Colonic mucosa (tissue), 4 donors: Measurements from ENCODE around the gene AUTS2. TPM values are rescaled to one million over a fixed set of nuclear protein-coding genes. Genes with fewer than 3 reads are reported as not detected.

Experiments
- DNase-seq: peaks from one replicate; pipeline ENCODE4 v3.0.0-alpha.2; 2020
- H3K27ac ChIP-seq: fragments of 200-600 bp; one replicate; pipeline ENCODE4 v1.8.0; 2021
- H3K27me3 ChIP-seq: fragments of 200-600 bp; one replicate; pipeline ENCODE4 v1.8.0; 2021
- H3K36me3 ChIP-seq: fragments of 200-600 bp; one replicate; pipeline ENCODE4 v1.8.0; 2021
- H3K4me1 ChIP-seq: fragments of 200-600 bp; one replicate; pipeline ENCODE4 v1.8.0; 2021; ENCODE audit warnings: mild to moderate bottlenecking
- H3K4me3 ChIP-seq: fragments of 200-600 bp; one replicate; pipeline ENCODE4 v1.8.0; 2021
- H3K9ac ChIP-seq, 2 donors: one replicate each; pipeline ENCODE4 v1.7.0; 2013; ENCODE audit warnings: control low read depth in 2 of 2, low read depth in 2 of 2, low read length in 2 of 2
- H3K9me3 ChIP-seq: fragments of 200-600 bp; one replicate; pipeline ENCODE4 v1.8.0; 2021
- CTCF ChIP-seq: fragments of 200-600 bp; IDR thresholded peaks from one replicate; pipeline ENCODE4 v1.8.0; 2022; ENCODE audit warnings: antibody characterized with exemption, mild to moderate bottlenecking
- intact Hi-C: fragments of 100-400 bp; cut with DNase I; formaldehyde crosslinking; loops from one replicate; pipeline ENCODE4 v1.14.1; 2022
- total RNA-seq, 2 donors: library from RNA; stranded (reverse); fragmentation: NEBNext Ultra II Directional in 1 of 2; extraction: Animal tissue kit (Norgen Biotek cat#: 25700) in 1 of 2; gene quantifications; one replicate each; pipeline ENCODE4 v1.2.1, GENCODE V29; 2021
- donor health status: healthy.
- donor health status: DM: no; HTN: no; CAD: no.
- donor health status: DM: no; HTN: no; CAD: no.

The AUTS2 gene
- total RNA-seq, 2 donors from 2014 or later = 39.8 to 42.3 TPM

- H3K9me3 ChIP-seq = no peaks in the 10 kb centered on the region
- H3K27me3 ChIP-seq = no peaks in the 10 kb centered on the region
- H3K9ac ChIP-seq = no peak overlapping the region
- no peaks in the 10 kb centered on the region for H3K4me1 ChIP-seq
- no peak overlapping the region for H3K27ac ChIP-seq
- no peaks in the 10 kb centered on the region for H3K36me3 ChIP-seq
- DNase-seq = no peak
- no peak overlapping the region for H3K4me3 ChIP-seq
- intact Hi-C loops = no loop called here
- TF ChIP-seq CTCF = no peak
Measured at GRCh38 chr7:69640216-69640615, 41.9 kb downstream of the AUTS2 start.

- intact Hi-C loops = no loop called here
- Histone ChIP-seq H3K4me1 (no peaks in the 10 kb centered on the region), H3K4me3 (no peak overlapping the region), H3K9ac (no peak overlapping the region), H3K27ac (no peak overlapping the region), H3K9me3 (no peaks in the 10 kb centered on the region), H3K27me3 (no peaks in the 10 kb centered on the region), H3K36me3 (no peaks in the 10 kb centered on the region)
- DNase-seq = no peak
- no peak for TF ChIP-seq CTCF
Measured at GRCh38 chr7:69640925-69641594, 42.8 kb downstream of the AUTS2 start.

GRCh38 chr7:69643265-69643664 is 45.0 kb downstream of the AUTS2 start:
- no peaks in the 10 kb centered on the region for H3K4me1 ChIP-seq
- H3K27me3 ChIP-seq = no peaks in the 10 kb centered on the region
- no peak for TF ChIP-seq CTCF
- H3K9me3 ChIP-seq = no peaks in the 10 kb centered on the region
- H3K27ac ChIP-seq = no peak overlapping the region
- H3K4me3 ChIP-seq = no peak overlapping the region
- no peak overlapping the region for H3K9ac ChIP-seq
- no peaks in the 10 kb centered on the region for H3K36me3 ChIP-seq
- intact Hi-C loops = no loop called here
- DNase-seq = no peak

- intact Hi-C loops = no loop called here
- no peak for DNase-seq
Measured at GRCh38 chr7:69643708-69644445, 45.6 kb downstream of the AUTS2 start.

GRCh38 chr7:69645683-69646082 is 47.4 kb downstream of the AUTS2 start:
- Histone ChIP-seq H3K9me3 (no peaks in the 10 kb centered on the region), H3K4me1 (no peaks in the 10 kb centered on the region), H3K27ac (no peak overlapping the region), H3K9ac (no peak overlapping the region), H3K27me3 (no peaks in the 10 kb centered on the region), H3K4me3 (no peak overlapping the region), H3K36me3 (no peaks in the 10 kb centered on the region)
- no peak for DNase-seq
- intact Hi-C loops = no loop called here
- no peak for TF ChIP-seq CTCF

More at GRCh38 chr7:69643708-69644445, 45.6 kb downstream of the AUTS2 start:
- H3K27ac ChIP-seq = no peak overlapping the region
- no peaks in the 10 kb centered on the region for H3K4me1 ChIP-seq
- no peak overlapping the region for H3K9ac ChIP-seq
- no peak overlapping the region for H3K4me3 ChIP-seq
- no peaks in the 10 kb centered on the region for H3K27me3 ChIP-seq
- TF ChIP-seq CTCF = no peak
- H3K9me3 ChIP-seq = no peaks in the 10 kb centered on the region
- H3K36me3 ChIP-seq = no peaks in the 10 kb centered on the region
